ENCODE data around the gene NBEAL2.

DNA sequence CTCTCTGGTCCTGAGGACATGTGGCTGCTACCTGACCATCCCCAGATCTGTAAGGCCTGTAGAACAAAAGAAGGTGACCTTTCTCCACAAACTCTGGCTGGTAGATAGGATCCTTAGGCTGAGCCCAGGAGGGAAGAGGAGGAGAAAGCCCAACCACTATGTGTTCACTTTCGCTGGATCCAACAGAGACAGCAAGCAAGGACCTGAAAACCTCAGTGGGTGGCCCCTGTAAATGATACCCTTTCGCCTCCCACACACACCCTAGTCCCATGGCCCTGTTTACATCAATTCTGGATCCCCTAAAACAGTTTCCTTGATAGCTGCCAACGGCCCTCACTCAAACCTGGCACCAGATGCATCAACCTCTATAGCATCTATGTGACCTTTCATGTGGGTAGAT is 25.3 kb upstream of the NBEAL2 start:
- TF ChIP-seq, protein P1, sequence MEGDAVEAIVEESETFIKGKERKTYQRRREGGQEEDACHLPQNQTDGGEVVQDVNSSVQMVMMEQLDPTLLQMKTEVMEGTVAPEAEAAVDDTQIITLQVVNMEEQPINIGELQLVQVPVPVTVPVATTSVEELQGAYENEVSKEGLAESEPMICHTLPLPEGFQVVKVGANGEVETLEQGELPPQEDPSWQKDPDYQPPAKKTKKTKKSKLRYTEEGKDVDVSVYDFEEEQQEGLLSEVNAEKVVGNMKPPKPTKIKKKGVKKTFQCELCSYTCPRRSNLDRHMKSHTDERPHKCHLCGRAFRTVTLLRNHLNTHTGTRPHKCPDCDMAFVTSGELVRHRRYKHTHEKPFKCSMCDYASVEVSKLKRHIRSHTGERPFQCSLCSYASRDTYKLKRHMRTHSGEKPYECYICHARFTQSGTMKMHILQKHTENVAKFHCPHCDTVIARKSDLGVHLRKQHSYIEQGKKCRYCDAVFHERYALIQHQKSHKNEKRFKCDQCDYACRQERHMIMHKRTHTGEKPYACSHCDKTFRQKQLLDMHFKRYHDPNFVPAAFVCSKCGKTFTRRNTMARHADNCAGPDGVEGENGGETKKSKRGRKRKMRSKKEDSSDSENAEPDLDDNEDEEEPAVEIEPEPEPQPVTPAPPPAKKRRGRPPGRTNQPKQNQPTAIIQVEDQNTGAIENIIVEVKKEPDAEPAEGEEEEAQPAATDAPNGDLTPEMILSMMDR (conservative IDR thresholded peaks at IDR 0.05 in 1 of 2, IDR thresholded peaks at IDR 0.05 in 1 of 2; ENCODE audit: low read depth in 1 of 2, low read length in 2 of 2) = no peak
- TF ChIP-seq EZH2 (IDR thresholded peaks at IDR 0.05; ENCODE audit: low read length, missing control alignments) = no peak

Data from fibroblast of lung (primary cell).